H1 (cell line): ENCODE results near the gene CDH15. TPM values are rescaled to one million over a fixed set of nuclear protein-coding genes. Genes with fewer than 3 reads are reported as not detected.

Source experiments
- CREB1 ChIP-seq: IDR thresholded peaks from 2 replicates; pipeline ENCODE4 v1.6.1; 2012; ENCODE audit warnings: inconsistent platforms
- HDAC2 ChIP-seq, 2 experiments: fragments of 300-600 bp in 1 of 2; sonication (generic) in 1 of 2; IDR thresholded peaks; 2 replicates each; pipeline ENCODE4 v1.6.1; 2011 to 2012; ENCODE audit warnings: low read depth in 2 of 2, low read length in 2 of 2, mild to moderate bottlenecking in 2 of 2, moderate library complexity in 2 of 2, borderline replicate concordance in 1 of 2, inconsistent platforms in 1 of 2
- HDAC6 ChIP-seq: IDR thresholded peaks from one replicate; pipeline ENCODE4 v1.7.1; 2012; ENCODE audit warnings: low read depth, mild to moderate bottlenecking, inconsistent platforms, low read length, moderate library complexity
- SUZ12 ChIP-seq: fragments of 200-600 bp; sonication (generic); IDR thresholded peaks from 2 replicates; pipeline ENCODE4 v1.6.1; 2012; ENCODE audit warnings: mild to moderate bottlenecking, inconsistent platforms, low read length, moderate library complexity, mixed read lengths
- TBP ChIP-seq: IDR thresholded peaks from 2 replicates; pipeline ENCODE4 v1.6.1; 2011; ENCODE audit warnings: low read depth, low read length, improper control_type of control experiment
- ZNF274 ChIP-seq: IDR thresholded peaks from 2 replicates; pipeline ENCODE4 v1.7.0; 2012; ENCODE audit warnings: low read length, borderline replicate concordance; ENCODE audit errors: extremely low read depth
- polyA plus RNA-seq, 7 experiments: library from polyadenylated mRNA; depleted of rRNA in 3 of 7; stranded (reverse) in 5 of 7; unstranded in 2 of 7; fragments of >200 nt in 5 of 7; fragments of 200-250 nt in 2 of 7; gene quantifications; 1 replicate in 5 of 7; 2 replicates in 1 of 7; 4 replicates in 1 of 7; pipeline versions ENCODE4 v1.2.1 to v1.2.3, GENCODE V29; 2011 to 2013; ENCODE audit warnings: missing spikeins in 2 of 7, mixed read lengths in 2 of 7
- total RNA-seq: library from RNA; stranded (reverse); fragmentation: NEBNext Ultra II Directional; extraction: Animal tissue kit (Norgen Biotek cat#: 25700); gene quantifications from 2 replicates; pipeline ENCODE4 v1.2.1, GENCODE V29; 2021
- TF ChIP-seq, protein P1 (sequence below): IDR thresholded peaks from 2 replicates; pipeline ENCODE4 v1.6.1; 2012; ENCODE audit warnings: low read length, inconsistent platforms
- TF ChIP-seq, protein P2 (sequence below): IDR thresholded peaks from 2 replicates; pipeline ENCODE4 v1.6.1; 2011; ENCODE audit warnings: low read depth, mild to moderate bottlenecking, low read length; ENCODE audit not compliant: insufficient read depth

Gene CDH15
- total and polyA plus RNA-seq, 2 of the 8 experiments (the other 6 are each of a cell fraction or from before 2014, with no cell fraction given): 0.50 to 0.82 TPM

DNA sequence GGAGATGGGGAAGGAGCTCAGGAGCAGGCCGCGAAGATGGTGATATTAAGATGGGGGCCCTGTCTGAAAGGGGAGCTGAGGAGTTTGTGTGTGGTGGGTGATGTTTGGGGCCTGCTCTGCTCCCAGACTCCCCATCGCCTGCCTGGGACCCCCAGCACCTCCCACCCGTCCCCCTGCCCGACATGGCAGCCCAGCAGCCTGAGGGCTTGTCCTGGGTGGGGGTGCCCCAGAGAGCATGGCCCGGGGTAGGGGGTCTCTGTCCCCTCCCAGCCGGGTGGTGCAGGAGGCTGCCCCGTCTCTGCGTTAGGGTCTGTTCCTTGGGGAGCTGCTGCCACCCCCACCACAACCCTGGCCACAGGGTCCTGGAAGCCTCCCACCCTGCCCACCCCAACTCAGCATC is 5.2 kb downstream of the CDH15 start (continued):
- TF ChIP-seq, protein P1, sequence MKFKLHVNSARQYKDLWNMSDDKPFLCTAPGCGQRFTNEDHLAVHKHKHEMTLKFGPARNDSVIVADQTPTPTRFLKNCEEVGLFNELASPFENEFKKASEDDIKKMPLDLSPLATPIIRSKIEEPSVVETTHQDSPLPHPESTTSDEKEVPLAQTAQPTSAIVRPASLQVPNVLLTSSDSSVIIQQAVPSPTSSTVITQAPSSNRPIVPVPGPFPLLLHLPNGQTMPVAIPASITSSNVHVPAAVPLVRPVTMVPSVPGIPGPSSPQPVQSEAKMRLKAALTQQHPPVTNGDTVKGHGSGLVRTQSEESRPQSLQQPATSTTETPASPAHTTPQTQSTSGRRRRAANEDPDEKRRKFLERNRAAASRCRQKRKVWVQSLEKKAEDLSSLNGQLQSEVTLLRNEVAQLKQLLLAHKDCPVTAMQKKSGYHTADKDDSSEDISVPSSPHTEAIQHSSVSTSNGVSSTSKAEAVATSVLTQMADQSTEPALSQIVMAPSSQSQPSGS: no peak
- TF ChIP-seq, protein P2, sequence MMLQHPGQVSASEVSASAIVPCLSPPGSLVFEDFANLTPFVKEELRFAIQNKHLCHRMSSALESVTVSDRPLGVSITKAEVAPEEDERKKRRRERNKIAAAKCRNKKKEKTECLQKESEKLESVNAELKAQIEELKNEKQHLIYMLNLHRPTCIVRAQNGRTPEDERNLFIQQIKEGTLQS: no peak
- TF ChIP-seq TBP (no peak), HDAC6 (no peak), HDAC2 (IDR thresholded peaks at IDR 0.05; ENCODE audit: borderline replicate concordance in 1 of 2, low read depth in 2 of 2, low read length in 2 of 2) (no peak), ZNF274 (no peak), CREB1 (no peak), SUZ12 (no peak)
